ENCODE data around the gene MYO5B.

MYO5B gene

DNA sequence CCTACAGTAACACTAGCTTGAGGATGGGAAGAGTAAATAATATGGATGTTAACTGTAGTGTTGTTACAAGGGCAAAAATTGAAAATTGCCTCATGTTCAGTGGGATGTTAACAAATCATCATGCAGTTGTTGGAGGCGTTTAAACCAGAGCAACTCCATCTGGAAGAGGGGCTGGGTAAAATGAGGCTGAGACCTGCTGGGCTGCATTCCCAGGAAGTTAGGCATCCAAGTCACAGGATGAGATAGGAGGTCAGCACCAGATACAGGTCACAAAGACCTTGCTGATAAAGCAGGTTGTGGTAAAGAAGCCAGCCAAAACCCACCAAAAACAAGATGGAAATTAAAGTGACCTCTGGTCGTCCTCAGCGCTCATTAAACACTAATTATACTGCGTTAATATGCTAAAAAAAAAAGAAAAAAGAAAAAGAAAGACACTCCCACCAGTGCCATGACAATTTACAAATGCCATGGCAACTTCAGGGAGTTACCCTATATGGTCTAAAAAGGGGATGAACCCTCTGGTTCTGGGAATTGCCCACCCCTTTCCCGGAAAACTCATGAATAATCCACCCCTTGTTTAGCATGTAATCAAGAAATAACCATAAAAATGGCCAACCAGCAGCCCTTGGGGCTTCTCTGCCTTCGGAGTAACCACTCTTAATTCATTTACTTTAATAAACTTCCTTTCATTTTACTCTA lies 101.4 kb downstream of the MYO5B start:
- in situ Hi-C loops (cut with HindIII; ENCODE audit: low sequenced_read_pairs), result no loop called here
- no peak overlapping the region for H3K4me3 ChIP-seq (ENCODE audit: low read depth, low read length)
- no peak for DNase-seq (ENCODE audit: low read depth, low spot score)
- TF ChIP-seq, protein P1, sequence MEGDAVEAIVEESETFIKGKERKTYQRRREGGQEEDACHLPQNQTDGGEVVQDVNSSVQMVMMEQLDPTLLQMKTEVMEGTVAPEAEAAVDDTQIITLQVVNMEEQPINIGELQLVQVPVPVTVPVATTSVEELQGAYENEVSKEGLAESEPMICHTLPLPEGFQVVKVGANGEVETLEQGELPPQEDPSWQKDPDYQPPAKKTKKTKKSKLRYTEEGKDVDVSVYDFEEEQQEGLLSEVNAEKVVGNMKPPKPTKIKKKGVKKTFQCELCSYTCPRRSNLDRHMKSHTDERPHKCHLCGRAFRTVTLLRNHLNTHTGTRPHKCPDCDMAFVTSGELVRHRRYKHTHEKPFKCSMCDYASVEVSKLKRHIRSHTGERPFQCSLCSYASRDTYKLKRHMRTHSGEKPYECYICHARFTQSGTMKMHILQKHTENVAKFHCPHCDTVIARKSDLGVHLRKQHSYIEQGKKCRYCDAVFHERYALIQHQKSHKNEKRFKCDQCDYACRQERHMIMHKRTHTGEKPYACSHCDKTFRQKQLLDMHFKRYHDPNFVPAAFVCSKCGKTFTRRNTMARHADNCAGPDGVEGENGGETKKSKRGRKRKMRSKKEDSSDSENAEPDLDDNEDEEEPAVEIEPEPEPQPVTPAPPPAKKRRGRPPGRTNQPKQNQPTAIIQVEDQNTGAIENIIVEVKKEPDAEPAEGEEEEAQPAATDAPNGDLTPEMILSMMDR (IDR thresholded peaks at IDR 0.05; ENCODE audit: low read depth, low read length), result no peak

DNA sequence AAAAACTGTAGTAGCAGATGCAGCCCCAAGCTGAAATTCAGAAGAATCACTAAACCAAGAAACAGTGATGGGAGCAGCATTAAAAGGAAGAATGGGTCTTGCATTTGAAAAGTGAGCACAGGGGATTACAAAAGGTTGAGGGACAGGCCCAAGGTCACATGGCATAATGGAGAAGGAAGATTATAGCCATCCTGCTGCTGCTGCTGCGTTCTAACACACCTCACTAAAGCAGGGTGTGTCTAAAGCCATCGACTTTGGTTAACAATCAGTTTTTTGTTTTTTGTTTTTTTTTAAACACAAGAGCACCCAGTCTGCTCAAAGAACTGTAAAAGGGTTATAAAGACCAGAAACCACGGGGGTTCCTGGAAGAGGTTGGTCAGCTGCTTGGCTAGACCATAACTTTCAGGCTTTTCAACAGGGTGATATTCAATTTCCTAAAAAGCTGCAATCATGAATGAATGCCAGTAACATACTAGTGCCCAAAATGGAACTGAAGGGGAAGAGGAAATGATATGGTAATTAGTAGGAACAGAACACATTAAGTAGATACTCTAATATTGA lies 102.6 kb downstream of the MYO5B start:
- no peak overlapping the region for H3K4me3 ChIP-seq (ENCODE audit: low read depth, low read length)

DNA sequence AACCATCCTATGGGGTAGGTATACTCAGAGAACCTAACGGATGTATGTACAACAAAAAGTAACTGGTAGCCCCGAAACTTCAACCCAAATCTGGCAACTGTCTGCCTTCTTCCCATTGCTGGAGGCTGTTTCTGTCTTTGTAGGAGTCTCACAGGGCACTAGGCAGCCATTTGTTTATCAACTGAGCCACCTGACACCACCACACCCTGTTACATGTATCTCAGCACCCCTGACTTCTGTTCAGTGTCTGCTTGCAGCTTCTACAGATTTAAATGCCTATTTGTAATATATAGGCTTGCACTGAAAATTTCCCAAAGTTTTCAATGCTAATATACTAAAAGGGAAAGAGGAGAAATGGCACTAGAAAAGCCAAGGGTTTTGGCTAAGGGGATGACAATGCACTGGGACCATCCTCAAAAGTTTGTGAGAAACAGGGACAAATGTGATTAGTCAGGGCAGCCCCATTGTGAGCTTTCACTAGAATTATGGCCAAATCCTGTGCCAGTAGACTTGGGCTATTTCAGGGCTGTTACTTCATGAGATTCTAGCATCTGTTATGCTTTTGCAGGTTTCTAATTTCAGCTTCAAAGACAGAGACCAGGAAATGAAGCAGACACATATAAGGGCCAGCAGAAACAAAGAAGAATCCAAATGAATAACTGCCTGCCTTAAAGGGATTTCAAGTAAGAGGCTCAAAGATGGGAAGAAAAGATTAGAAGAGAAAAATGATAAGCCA lies 103.3 kb downstream of the MYO5B start:
- in situ Hi-C loops (cut with HindIII; ENCODE audit: low sequenced_read_pairs), result no loop called here
- no peak overlapping the region for H3K4me3 ChIP-seq (ENCODE audit: low read depth, low read length)
- TF ChIP-seq, protein P1 (IDR thresholded peaks at IDR 0.05; ENCODE audit: low read depth, low read length), result no peak
- no peak for DNase-seq (ENCODE audit: low read depth, low spot score)

More for the DNA sequence above, 102.6 kb downstream of the MYO5B start:
- DNase-seq (ENCODE audit: low read depth, low spot score), result no peak
- TF ChIP-seq, protein P1 (IDR thresholded peaks at IDR 0.05; ENCODE audit: low read depth, low read length), result no peak
- in situ Hi-C loops (cut with HindIII; ENCODE audit: low sequenced_read_pairs), result no loop called here

DNA sequence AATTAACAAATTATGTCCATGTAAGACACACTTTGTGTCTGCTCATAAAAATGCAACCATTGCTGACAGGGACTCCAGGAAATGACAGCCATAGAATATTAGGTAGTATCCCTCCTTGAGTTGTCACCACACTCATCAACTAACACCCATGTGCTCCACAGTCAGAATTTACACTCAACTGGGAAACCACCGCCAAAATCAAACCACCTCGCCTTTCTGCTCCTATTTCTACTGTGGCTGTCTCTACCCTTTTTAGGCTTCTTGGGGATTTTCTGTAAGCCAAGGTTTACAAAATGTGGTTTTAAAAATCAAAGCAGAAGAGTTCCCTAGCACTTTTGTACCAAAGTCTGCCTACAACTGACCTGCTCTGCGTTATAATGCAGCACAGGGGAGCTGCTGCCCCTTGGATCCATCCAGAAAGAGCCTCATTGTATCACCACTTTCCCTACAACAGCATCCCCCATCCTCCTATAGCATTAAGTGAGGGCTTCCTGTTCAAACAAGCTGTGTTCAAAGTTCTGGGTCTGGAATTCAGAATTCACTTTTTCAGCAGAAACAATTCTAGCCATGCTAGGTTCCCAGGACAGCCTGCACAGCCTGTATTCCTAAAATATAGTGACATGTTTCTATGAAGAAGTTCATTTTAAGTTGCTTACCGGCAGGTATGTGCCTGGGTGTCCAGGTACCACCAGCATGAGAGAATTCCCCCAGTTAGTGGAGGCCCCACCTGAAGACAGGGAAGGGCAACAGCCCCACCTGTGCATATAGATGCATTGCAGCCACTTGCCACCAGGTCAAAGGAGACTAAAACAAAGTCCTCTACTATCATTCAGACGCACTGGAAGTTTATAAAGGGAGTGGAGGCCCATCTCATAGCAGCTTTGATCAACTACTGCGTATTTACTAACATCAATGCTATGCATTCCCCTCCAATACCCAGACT lies 104.3 kb downstream of the MYO5B start:
- TF ChIP-seq, protein P1 (IDR thresholded peaks at IDR 0.05; ENCODE audit: low read depth, low read length), result no peak
- H3K4me3 ChIP-seq (ENCODE audit: low read depth, low read length), result no peak overlapping the region
- DNase-seq (ENCODE audit: low read depth, low spot score), result no peak
- in situ Hi-C loops (cut with HindIII; ENCODE audit: low sequenced_read_pairs), result no loop called here

DNA sequence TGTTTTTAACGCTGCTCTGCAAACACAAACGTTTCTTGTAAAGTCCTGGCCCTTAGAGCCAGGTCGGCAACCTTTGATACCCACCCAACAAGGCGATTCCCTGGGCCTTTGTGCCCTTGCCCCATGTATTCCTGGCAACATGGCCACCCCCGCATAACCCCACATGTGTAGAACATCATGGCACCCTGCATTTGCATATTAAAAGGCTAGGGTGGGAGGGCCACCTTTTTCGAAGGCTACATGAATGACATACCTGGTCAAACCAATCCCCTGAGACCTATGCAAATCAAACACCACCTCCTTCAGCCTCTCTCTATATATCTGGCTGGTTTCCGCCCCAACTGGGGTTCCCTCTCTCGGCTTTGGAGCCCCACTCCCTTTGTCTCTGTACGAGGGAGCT lies 105.2 kb downstream of the MYO5B start:
- in situ Hi-C loops (cut with HindIII; ENCODE audit: low sequenced_read_pairs), result no loop called here
- no peak for DNase-seq (ENCODE audit: low read depth, low spot score)
- TF ChIP-seq, protein P1 (IDR thresholded peaks at IDR 0.05; ENCODE audit: low read depth, low read length), result no peak
- no peak overlapping the region for H3K4me3 ChIP-seq (ENCODE audit: low read depth, low read length)

DNA sequence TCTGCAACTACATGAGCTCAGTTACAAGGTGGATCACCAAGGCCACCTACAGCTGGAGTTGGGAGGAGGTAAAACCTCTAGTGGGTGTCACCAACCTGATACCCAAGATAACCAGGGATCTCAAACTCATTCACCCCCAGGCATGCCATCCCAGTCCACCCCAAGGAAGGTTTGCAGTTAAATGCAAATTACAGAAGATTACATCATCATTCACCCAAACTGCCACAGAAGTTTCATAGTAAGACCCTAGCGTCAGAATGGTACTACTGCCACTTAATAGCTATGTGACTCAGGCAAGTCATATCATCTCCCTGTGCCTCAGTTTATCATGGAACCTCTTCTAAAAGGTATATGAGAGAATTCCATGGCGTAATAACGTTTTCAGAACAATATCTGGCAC lies 111.2 kb downstream of the MYO5B start:
- H3K4me3 ChIP-seq (ENCODE audit: low read depth, low read length), result no peak overlapping the region
- no peak for DNase-seq (ENCODE audit: low read depth, low spot score)
- TF ChIP-seq, protein P1 (IDR thresholded peaks at IDR 0.05; ENCODE audit: low read depth, low read length), result no peak
- in situ Hi-C loops (cut with HindIII; ENCODE audit: low sequenced_read_pairs), result no loop called here

Data from astrocyte of the spinal cord (primary cell).